ENCODE measurements around the gene HOXA7.

HOXA7 gene

DNA sequence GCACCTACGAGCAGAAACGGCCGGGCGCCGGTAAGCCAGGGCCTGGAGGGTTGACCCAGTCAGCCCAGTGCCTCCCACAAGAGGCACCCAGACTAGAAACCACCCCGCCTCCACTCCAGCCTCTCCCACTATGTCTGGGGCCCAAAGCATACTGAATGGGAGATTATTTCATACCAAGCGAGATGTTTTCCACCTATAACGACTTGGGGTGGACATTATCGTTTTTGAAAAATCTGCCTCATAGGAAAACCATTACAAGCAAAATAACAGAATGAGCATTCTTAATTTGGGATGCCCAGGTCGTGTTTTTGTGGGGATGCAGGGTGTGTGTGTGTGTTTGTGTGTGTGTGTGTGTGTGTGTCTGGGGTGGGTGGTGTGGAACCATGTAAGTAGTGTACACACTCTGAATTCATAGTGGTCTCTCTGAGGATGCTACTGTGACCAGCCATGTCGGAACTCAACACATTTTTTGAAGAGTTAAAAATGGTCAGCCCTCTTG, 10.5 kb downstream of the HOXA7 start:
- no peak for DNase-seq

- no peak for DNase-seq
Measured at GRCh38 chr7:27145165-27145913, 11.1 kb downstream of the HOXA7 start.

GRCh38 chr7:27144781-27145164, 11.7 kb downstream of the HOXA7 start:
- no peak for DNase-seq

DNA sequence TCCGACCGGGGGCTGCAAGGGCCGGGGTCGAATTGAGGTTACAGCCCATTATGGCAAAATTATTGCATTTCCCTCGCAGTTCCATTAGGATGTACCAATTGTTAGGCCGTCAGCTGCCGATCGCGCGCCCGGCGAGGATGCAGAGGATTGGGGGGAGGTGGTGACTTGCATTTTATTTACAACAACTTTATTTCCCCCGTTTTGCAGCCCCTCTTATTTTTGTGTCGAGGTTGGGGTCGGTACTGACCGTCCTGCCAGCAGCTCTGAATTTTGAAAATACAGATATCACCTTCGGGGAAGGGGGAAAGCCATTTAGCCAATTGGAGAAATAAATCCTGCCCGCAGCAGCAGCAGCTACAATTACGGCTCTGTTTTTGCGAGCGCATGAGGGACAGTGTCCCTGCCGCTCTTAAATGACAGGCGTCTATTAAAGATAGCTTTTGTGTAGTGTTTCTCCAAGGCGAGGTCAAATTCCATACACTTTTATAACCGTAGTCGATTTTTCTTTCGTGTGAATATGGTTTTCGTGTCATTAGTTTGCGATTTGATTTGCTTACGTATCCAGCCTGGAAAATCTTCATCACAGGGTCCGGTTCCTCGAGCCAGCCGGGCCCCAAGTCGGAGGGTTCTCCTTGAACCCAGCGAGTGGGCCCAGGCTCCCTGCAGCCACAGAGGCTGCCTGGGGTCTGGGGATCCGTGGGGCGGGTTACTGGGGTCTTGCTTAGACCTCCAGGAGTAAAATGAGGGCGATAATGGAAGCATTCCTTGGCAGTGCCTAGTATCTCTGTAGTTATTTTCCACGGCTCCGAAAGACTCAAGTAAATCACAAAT, 12.3 kb downstream of the HOXA7 start:
- DNase-seq = no peak

DNA sequence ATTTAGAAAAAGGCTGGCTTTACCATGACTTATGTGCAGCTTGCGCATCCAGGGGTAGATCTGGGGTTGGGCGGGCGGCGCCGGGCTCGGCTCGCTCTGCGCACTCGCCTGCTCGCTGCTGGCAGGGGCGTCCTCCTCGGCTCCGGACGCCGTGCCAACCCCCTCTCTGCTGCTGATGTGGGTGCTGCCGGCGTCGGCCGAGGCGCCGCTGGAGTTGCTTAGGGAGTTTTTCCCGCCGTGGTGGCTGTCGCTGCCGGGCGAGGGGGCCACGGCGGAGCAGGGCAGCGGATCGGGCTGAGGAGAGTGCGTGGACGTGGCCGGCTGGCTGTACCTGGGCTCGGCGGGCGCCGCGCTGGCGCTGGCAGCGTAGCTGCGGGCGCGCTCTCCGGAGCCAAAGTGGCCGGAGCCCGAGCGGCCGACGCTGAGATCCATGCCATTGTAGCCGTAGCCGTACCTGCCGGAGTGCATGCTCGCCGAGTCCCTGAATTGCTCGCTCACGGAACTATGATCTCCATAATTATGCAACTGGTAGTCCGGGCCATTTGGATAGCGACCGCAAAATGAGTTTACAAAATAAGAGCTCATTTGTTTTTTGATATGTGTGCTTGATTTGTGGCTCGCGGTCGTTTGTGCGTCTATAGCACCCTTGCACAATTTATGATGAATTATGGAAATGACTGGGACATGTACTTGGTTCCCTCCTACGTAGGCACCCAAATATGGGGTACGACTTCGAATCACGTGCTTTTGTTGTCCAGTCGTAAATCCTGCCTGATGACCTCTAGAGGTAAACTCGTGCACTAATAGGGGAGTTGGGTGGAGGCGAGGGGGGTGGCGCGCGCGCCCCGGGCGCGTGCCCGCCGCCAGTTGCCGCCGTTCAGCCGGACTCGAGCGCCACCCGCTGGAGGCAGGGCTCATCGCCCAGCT, 13.2 kb downstream of the HOXA7 start, which contains the start of gene HOXA5:
Gene HOXA5 (minus strand): TSS at position 659 of the 927 bp plus-strand sequence. CDS start 74 bp downstream, at position 585.
- peak; percentile 72 for DNase-seq

- DNase-seq = no peak
Measured at GRCh38 chr7:27142580-27143022, 13.9 kb downstream of the HOXA7 start.

GRCh38 chr7:27141923-27142579, 14.4 kb downstream of the HOXA7 start:
- no peak for DNase-seq

DNA sequence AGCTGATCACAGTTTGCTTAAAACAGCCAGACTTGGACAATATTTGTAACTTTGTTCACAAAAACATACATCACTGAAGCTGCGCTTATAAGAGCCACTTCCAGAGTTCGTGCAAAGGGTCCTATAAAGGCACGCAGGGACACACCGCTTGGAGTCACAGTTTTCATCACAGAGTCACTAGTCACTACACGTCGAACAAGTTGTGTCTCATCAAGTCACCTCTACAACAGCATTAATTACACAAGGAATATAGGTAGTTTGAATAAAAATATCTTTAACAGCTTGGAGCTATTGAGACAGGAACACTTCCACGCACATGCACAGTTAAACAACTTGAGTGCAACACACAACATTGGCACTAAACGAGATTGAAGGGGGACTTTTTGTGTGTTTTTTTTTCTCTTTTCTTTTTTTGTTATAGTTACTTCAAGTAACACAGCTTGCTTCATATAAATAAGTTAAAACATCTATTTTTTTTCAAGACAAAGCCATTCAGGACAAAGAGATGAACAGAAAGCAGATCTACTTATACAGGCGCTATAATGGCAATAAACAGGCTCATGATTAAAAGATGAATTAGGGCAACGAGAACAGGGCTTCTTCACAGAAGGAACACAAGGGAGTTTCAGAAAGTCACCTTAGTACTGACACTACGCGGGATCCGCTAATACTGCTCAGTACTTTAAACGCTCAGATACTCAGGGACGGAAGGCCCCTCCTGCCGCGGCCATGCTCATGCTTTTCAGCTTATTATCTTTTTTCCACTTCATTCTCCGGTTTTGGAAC, 15.1 kb downstream of the HOXA7 start:
- no peak for DNase-seq

DNA sequence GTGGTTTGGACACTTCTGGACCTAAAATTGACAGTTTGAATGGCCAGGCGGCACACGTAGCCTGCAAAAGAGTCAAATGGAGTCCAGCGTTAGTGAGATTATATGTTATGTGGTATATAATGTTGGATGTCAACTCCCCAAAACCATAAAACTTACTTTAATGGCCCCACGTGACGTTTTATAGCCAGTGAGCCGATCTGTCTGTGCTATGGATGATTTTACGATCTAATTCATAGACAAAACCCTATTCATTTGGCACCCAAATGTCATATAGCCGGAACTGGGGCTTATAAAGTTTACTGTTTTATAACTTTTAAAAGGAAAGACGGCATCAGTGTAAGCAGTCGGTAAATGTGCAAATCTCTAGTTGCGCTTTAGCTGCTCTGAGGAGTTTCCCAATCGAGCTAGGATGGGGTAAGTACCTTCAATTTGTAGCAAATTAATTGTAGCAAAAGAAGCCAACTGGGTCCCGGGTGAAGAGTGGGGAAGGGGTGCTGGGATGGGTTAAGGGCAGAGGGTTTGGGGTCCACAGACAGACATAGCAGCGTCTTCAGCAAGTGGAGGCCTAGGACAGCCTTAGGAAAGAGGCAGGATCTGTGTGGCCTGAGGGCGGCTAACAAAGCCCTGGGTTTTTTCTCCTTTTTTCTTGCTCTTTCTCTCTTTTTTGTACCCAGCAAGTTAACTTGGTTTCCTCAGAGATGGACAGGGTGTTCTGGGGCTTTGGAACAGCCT, 16.2 kb downstream of the HOXA7 start:
- no peak for DNase-seq

DNA sequence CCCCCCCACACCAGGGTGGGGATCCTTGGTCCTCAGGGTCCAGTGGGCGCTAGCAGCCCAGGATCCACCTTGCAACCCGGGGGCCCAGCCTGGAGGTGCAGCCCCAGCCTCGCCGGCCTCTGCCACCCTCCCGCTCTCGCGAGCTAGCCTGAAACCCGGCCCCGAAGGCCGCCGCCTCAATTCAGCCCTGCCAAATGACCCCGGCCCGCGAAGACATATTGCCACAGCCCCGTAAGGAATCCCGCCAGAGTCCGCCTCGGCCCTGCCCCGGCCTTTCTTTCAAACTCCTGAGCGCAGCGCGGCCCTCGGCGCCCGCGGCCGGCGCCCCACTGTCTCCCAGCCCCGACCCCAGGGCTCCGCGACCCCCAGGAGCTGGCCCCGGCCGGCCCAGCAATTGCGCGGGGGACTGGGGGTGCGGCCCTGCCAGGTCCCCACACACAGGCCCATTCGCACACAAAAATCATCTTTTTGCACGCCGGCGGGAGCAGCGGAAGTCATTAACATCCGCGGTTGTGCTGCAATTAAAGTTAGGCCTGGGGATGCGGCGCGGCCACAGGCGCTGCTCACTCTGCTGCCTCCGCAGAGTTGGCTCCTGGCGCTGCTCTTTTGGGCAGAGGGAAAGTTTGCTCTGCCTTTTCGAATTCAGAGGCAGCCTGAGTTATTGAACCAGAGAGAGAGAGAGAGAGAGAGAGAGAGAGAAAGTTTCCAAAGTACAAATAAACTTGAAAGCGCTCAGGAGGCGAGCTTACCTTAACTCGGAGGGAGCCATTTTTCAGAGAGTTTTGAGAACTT, 16.9 kb downstream of the HOXA7 start:
- no peak for DNase-seq

DNA sequence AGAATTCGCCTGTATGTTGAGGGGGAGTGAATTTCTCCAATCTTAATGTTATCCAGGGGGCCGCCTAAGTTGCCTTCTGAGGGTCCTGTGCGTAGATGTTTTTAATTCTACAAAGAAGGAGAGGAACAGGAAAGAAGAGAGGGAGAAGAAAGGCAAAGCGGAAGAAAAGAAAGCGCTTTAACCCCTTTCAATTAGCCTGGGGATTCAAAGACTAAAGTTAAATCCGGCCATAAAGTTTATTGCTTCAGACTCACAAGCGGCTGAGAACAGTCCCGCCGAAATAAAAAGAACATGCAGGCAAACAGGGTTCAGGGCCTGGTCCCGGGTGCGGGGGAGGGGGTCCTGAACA, 17.5 kb downstream of the HOXA7 start:
- no peak for DNase-seq

- DNase-seq = no peak
Measured at GRCh38 chr7:27138472-27138871, 18.0 kb downstream of the HOXA7 start.

DNA sequence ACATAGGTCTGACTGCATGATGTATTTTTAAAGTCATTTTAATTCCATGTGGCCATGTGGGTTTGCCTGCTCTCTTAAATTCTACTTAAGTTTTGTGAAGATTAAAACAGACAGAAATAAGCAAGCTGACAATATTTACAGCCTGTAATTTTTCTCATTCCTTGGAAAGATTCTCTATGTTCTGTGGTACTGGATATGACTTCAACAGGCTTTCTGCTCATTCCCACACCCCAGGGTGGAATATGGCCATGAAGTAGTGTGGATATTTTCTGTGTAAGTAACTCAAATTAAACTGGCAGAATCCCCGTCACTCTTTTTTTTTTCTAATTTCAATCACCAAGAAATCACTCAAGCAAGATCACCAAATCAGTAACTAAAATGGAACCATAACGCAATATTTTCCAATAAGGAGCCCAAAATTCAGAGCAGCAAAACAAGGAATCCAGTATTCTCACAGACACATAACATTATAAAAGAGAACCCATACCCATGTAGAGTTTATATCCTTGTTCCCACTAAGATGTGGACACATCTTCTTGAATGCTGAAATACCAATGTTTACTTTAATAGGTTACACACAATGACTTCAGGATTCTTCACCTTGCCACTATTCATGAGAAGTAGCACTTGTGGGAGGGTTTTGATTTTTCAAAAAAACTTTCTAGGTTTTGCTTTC, 18.7 kb downstream of the HOXA7 start:
- DNase-seq = no peak

- no peak for DNase-seq
Measured at GRCh38 chr7:27134392-27134791, 22.1 kb downstream of the HOXA7 start.

GRCh38 chr7:27133409-27134231, 22.9 kb downstream of the HOXA7 start:
- no peak for DNase-seq

DNA sequence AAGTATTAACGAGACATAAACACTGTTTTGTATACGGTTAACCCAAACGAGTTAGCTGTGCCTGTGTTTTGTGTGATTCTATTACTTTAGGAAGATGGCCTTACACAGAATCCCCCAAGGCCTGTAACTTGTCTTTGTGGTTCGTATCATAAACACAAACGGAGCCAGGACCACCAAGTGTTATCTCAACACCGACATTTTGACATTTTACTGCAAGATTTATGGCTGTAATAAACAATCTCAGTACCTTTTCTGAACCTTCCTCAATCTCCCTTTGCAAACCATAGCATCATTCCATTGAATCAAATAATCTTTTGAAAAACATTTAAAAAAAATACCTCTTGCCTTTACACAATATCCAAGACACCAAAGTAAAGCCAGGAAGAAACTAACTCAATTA, 23.5 kb downstream of the HOXA7 start:
- no peak for DNase-seq

- DNase-seq = no peak
Measured at GRCh38 chr7:27132214-27132613, 24.3 kb downstream of the HOXA7 start.

GRCh38 chr7:27131390-27131819, 25.1 kb downstream of the HOXA7 start:
- DNase-seq = no peak

Measured in DMS79 (cell line).